ENCODE measurements around the gene CD72.

Gene CD72

GRCh38 chr9:35561468-35562261 is 56.5 kb downstream of the CD72 start:
- no peak overlapping the region for H3K4me3 ChIP-seq (ENCODE audit: low read depth, low read length)
- TF ChIP-seq, protein P1, sequence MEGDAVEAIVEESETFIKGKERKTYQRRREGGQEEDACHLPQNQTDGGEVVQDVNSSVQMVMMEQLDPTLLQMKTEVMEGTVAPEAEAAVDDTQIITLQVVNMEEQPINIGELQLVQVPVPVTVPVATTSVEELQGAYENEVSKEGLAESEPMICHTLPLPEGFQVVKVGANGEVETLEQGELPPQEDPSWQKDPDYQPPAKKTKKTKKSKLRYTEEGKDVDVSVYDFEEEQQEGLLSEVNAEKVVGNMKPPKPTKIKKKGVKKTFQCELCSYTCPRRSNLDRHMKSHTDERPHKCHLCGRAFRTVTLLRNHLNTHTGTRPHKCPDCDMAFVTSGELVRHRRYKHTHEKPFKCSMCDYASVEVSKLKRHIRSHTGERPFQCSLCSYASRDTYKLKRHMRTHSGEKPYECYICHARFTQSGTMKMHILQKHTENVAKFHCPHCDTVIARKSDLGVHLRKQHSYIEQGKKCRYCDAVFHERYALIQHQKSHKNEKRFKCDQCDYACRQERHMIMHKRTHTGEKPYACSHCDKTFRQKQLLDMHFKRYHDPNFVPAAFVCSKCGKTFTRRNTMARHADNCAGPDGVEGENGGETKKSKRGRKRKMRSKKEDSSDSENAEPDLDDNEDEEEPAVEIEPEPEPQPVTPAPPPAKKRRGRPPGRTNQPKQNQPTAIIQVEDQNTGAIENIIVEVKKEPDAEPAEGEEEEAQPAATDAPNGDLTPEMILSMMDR (IDR thresholded peaks at IDR 0.05; ENCODE audit: low read depth, low read length) = no peak

- no peak overlapping the region for H3K4me3 ChIP-seq (ENCODE audit: low read depth, low read length)
- TF ChIP-seq, protein P1 (IDR thresholded peaks at IDR 0.05; ENCODE audit: low read depth, low read length) = no peak
These were observed 57.4 kb downstream of the CD72 start for GRCh38 chr9:35560625-35561337.
